Limb (tissue), 2 donors: ENCODE data around the gene HSD3B7.
A peak's percentile ranks its signal among the peaks of the same experiment; 100 is the strongest.

Experiments
- DNase-seq, 2 donors: peaks; one replicate each; pipeline ENCODE4 v3.0.0-alpha.2; 2016; ENCODE audit errors: extremely low spot score in 2 of 2

The HSD3B7 gene

GRCh38 chr16:30982548-30983288 is 2.3 kb upstream of the HSD3B7 start:
- no peak for DNase-seq

- no peak for DNase-seq
Observed at GRCh38 chr16:30983289-30983889, 1.6 kb upstream of the HSD3B7 start.

- DNase-seq = no peak
Observed at GRCh38 chr16:30983898-30984610, 953 bp upstream of the HSD3B7 start.

- no peak for DNase-seq
Observed at GRCh38 chr16:30985401-30986128, 558 bp downstream of the HSD3B7 start.

- no peak for DNase-seq
Observed at GRCh38 chr16:30986129-30986991, 1.4 kb downstream of the HSD3B7 start.

GRCh38 chr16:30987581-30988190 is 2.7 kb downstream of the HSD3B7 start:
- DNase-seq = no peak

GRCh38 chr16:30989469-30990047 is 4.6 kb downstream of the HSD3B7 start:
- DNase-seq = no peak

- no peak for DNase-seq
Observed at GRCh38 chr16:30990105-30990504, 5.1 kb downstream of the HSD3B7 start.

GRCh38 chr16:30991052-30991451 is 6.0 kb downstream of the HSD3B7 start:
- no peak for DNase-seq

GRCh38 chr16:30992276-30992780 is 7.3 kb downstream of the HSD3B7 start:
- no peak for DNase-seq

- DNase-seq = no peak
Observed at GRCh38 chr16:30992931-30993816, 8.2 kb downstream of the HSD3B7 start.

- DNase-seq = no peak
Observed at GRCh38 chr16:30995927-30996323, 10.9 kb downstream of the HSD3B7 start.

GRCh38 chr16:30996324-30996984 is 11.4 kb downstream of the HSD3B7 start:
- DNase-seq = peak in 1 of 2 donors; percentile 47

GRCh38 chr16:30996985-30997724 is 12.1 kb downstream of the HSD3B7 start:
- DNase-seq = peak in 1 of 2 donors; percentile 81

- peak in 1 of 2 donors; percentile 32 for DNase-seq
Observed at GRCh38 chr16:30997725-30998711, 13.0 kb downstream of the HSD3B7 start.
